ENCODE results near the gene KIAA1328.

DNA sequence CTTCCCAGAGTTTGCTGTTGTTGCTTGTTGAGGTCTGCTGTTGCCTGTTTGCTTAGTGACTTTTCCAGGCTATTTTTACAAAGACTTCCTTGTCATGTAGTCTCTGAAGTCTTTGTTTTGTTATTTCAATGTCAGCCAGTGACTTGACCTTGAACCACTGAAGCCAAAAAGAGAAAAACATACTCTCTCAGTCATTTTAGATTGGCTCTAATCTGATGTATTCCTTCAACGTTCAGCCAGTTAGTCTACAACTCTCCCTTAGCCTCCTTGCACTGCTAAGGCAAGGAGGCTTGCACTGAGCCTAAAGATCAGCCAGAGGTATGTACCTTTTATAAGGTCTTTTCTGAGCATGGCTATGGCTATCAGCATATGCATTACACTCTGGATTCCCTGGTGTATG, 27.9 kb downstream of the KIAA1328 start:
- TF ChIP-seq, protein P1, sequence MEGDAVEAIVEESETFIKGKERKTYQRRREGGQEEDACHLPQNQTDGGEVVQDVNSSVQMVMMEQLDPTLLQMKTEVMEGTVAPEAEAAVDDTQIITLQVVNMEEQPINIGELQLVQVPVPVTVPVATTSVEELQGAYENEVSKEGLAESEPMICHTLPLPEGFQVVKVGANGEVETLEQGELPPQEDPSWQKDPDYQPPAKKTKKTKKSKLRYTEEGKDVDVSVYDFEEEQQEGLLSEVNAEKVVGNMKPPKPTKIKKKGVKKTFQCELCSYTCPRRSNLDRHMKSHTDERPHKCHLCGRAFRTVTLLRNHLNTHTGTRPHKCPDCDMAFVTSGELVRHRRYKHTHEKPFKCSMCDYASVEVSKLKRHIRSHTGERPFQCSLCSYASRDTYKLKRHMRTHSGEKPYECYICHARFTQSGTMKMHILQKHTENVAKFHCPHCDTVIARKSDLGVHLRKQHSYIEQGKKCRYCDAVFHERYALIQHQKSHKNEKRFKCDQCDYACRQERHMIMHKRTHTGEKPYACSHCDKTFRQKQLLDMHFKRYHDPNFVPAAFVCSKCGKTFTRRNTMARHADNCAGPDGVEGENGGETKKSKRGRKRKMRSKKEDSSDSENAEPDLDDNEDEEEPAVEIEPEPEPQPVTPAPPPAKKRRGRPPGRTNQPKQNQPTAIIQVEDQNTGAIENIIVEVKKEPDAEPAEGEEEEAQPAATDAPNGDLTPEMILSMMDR (IDR thresholded peaks at IDR 0.05) = no peak
- TF ChIP-seq POLR2A (IDR thresholded peaks at IDR 0.05) = no peak

Measured in heart left ventricle (tissue), 13 donors.